Stimulated activated CD8-positive, alpha-beta memory T cell treated with anti-CD3 and anti-CD28 coated beads, Interleukin-15, amount 100 ng/mL, for 1 hour (primary cell): Measurements from ENCODE around the gene IRF4.
A peak's percentile ranks its signal among the peaks of the same experiment; 100 is the strongest.

Source experiments
- DNase-seq: peaks from one replicate; pipeline ENCODE4 v3.0.0-alpha.2; 2020; ENCODE audit warnings: low read depth

Gene IRF4

GRCh38 chr6:391559-392440, at the start of gene IRF4:
Gene IRF4 (plus strand): TSS chr6:391752. CDS start chr6:393153, 1,401 bp downstream.
- peak; percentile 24 for DNase-seq

- DNase-seq: no peak
Observed at GRCh38 chr6:341914-342831, 49.4 kb upstream of the IRF4 start.

GRCh38 chr6:342832-343179, 48.7 kb upstream of the IRF4 start:
- DNase-seq: no peak

GRCh38 chr6:343226-343935, 48.2 kb upstream of the IRF4 start:
- DNase-seq: no peak

- no peak for DNase-seq
Observed at GRCh38 chr6:343960-344815, 47.4 kb upstream of the IRF4 start.

GRCh38 chr6:344816-345340, 46.7 kb upstream of the IRF4 start:
- no peak for DNase-seq

- DNase-seq: no peak
Observed at GRCh38 chr6:345747-346385, 45.7 kb upstream of the IRF4 start.

GRCh38 chr6:346386-347030, 45.0 kb upstream of the IRF4 start:
- DNase-seq: no peak

- DNase-seq: no peak
Observed at GRCh38 chr6:347232-347631, 44.3 kb upstream of the IRF4 start.

- DNase-seq: no peak
Observed at GRCh38 chr6:347951-348859, 43.3 kb upstream of the IRF4 start.

- DNase-seq: no peak
Observed at GRCh38 chr6:348860-349396, 42.6 kb upstream of the IRF4 start.

- DNase-seq: no peak
Observed at GRCh38 chr6:349491-349921, 42.0 kb upstream of the IRF4 start.

GRCh38 chr6:350371-350770, 41.2 kb upstream of the IRF4 start:
- DNase-seq: no peak

- no peak for DNase-seq
Observed at GRCh38 chr6:351011-351866, 40.3 kb upstream of the IRF4 start.

GRCh38 chr6:351867-352289, 39.7 kb upstream of the IRF4 start:
- DNase-seq: no peak

- DNase-seq: no peak
Observed at GRCh38 chr6:352474-352873, 39.1 kb upstream of the IRF4 start.

GRCh38 chr6:352896-353470, 38.6 kb upstream of the IRF4 start:
- DNase-seq: no peak
